HPDE6-E6E7 (cell line): ENCODE results near the gene CLIC1.
A peak's percentile ranks its signal among the peaks of the same experiment; 100 is the strongest.

Experiments used
- DNase-seq: peaks from one replicate; pipeline ENCODE4 v3.0.0; 2011; ENCODE audit warnings: missing footprints; ENCODE audit errors: extremely low spot score

The CLIC1 gene

DNA sequence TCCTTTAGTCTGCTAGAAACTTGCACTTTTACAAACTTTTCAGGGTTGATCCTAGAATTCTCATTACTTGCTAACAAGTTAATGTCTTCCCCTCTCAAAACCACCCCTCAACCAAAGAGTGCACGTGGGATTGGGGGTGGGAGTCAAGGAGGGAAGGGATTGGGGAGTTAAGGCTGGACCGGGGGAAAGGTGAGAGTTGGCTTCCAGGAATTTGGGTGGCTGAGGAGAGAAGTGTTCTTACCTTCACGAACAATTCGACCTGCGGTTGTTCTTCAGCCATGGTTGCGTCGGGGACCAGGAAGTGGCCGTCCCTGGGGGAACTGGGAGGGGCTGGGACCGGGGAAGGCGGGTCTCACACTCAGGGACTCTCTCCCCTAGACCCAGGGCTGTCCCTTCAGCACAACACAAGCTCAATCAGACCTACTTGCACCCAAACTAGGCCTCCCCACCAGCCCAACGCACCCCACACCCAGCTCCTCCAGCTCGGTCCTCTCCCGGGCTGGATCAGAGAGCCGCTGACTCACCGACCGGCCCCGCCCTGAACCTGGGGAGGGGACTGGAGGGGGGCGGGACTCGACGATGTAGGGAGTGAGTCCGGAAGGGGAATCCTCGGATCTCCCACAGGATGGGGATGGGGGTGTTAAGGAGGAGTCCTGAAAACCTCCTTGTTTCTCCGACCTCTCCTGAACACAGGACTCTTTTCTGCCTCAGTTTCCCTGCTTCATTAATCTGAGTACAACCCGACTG is at the start of gene CLIC1:
Gene CLIC1 (minus strand): TSS at position 510 of the 747 bp plus-strand sequence. CDS start 230 bp downstream, at position 280.
- DNase-seq = no peak

GRCh38 chr6:31785475-31785874 is 49.1 kb upstream of the CLIC1 start:
- DNase-seq = no peak

GRCh38 chr6:31784098-31784925 is 48.0 kb upstream of the CLIC1 start:
- no peak for DNase-seq

DNA sequence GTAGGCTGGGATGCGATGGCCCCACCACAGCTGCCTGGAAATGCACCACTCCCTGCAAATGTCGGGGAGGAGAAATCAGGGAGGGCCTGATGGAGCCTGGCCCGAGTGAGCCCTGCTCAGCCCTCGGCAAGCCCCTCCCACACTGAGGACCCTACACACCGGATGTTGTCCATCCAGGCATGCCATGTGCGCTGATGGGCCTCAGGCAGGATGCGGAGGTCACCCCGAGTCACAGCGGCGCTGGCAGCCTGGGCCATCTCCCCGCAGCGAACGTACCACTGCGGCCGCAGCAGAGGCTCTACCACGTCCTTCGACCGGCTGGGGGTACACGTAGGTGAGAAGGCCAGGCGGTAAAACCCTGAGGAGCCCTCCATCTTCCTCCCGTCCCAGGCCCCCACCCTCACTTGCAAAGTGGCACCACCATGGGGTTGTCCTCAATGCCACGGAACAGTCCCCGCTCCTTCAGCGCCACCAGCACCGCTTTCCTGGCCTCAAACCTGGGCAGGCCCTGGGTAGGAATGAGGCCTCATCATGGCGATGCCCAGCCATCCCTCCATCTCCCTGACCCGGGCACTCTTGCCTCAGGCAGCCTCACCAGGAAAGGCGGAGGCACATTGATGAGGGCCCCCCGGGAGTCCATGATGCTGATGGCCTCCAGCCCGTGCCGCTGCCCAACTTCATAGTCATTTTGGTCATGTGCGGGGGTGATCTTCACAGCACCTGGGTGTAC is 46.0 kb upstream of the CLIC1 start:
- DNase-seq = no peak

GRCh38 chr6:31781244-31782125 is 45.2 kb upstream of the CLIC1 start:
- no peak for DNase-seq

GRCh38 chr6:31780507-31781243 is 44.3 kb upstream of the CLIC1 start:
- no peak for DNase-seq

DNA sequence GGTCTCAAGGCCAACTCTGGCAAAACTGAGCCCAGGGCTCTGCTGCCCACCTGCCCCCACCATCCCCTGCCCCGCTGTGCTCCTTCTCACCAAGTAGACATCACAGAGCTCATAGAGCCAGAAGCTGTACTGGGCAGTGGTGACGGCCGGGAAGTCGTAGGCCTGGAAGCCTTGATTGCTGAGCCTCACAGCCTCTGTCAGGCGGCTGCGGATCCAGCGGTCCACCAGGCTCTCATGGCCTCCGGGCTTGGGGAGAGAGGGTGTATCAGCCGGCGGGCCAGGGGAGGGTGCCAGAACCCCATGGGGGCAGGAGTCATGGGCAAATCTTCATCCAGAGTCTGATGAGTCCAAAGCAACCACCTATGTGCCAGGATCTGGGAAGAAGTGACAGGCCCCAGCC is 43.6 kb upstream of the CLIC1 start:
- no peak for DNase-seq

- DNase-seq = no peak
Measured at GRCh38 chr6:31778999-31779885, 42.9 kb upstream of the CLIC1 start.

DNA sequence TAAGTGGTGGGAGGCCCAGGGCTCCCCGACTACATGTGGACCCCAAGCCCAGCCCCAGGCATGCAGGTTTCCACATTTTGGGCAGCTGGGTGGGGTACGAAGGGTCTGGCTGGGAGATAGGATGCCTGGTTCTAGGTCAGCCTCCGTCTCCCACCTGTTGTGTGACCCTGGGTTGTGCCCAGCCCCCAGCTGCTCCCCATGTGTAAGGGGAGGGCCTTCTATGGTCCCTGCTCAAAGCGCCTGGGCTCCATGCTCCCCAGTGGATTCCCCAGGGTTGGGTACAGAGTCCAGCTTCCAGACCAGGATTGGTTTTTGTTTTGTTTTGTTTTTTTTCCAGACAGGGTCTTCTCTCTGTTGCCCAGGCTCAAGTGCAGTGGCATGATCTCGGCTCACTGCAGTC is 41.9 kb upstream of the CLIC1 start:
- no peak for DNase-seq

DNA sequence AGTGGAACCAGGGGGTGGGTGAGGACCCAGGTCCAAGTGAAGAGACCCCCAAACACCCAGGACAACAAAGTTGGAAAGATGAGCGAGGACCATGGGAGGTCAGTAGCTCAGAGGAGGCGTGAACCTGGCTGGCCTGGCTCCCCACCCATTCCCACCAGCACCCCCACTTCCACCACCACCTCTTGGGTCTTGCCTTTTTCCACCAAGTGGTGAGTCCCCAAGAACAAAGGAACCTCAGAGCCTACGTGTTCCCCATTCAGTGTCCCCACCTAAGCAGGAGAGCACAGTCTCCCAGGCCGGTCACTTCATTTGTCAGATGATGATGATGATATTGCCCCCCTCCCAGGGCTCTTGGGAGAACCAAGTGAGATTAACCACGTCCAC is 41.3 kb upstream of the CLIC1 start:
- DNase-seq = no peak

DNA sequence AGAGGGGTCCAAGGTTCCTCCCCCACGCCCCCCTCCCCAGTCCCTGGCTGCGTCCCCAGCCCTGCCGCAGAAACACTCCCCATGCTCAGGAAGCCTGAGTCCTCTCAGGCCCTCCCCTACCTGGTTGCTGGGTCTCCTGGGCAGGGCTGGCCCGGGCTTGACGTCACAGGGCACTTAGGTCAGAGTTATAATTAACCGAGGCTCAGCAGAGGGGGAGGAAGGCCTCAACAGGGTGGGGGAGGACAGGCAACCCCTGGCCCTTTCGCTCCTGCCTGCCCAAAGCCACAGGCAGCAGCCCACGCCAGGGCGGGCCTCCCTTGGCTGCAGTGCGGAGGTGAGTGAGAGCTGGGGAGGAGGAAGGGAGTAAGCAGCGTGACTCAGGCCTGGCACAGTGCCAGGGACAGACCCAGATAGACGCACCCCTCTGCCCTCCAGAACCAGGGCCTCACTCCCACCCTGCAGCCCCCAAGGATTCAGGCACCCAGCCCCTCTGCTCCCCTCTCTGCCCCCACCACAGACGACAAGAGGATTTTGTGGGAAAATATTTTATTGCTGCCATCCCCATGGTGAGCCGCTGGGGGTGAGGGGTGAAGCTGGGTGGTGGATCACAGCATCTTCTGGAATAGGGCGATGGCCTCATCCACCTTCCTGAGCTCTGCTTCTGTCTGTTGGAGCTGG is 40.8 kb upstream of the CLIC1 start, which contains the start of gene VWA7:
Gene VWA7 (minus strand): TSS at position 340 of the 678 bp plus-strand sequence. CDS start 549 bp downstream, outside the sequence.
- peak; percentile 93 for DNase-seq

GRCh38 chr6:31776485-31776988 is 40.2 kb upstream of the CLIC1 start:
- no peak for DNase-seq

- no peak for DNase-seq
Measured at GRCh38 chr6:31775633-31776484, 39.5 kb upstream of the CLIC1 start.

- peak; percentile 37 for DNase-seq
Measured at GRCh38 chr6:31775184-31775583, 38.9 kb upstream of the CLIC1 start.

DNA sequence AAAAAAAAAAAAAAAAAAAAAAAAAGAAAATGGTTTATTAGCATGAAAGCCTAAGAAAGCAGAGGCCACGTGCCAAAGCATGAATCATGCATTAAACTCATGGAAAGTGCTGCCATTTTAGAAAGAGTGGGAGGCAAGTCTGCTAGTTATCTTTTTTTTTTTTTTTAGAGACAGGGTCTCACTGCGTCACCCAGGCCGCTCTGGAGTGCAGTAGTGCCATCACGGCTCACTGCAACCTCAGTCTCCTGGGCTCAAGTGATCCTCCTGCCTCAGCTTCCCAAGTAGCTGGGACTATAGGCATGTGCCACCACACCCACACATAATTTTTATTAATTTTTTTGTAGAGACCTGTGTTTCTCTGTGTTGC is 35.6 kb upstream of the CLIC1 start:
- no peak for DNase-seq

DNA sequence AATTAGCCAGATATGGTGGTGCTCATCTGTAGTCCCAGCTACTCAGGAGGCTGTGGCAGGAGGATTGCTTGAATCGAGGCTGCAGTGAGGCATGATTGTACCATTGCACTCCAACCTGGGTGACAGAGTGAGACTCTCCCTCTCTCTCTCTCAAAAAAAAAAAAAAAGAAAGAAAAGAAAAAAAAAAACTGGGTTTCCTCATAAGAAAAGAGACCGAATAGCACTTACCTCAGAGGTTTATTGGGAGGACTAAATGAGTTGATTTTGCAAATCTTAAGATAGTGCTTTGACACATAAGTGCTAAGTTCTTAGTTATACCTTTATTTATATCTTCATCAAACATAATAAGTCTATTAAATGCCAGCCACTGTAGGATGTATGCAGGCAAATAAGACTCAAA is 34.5 kb upstream of the CLIC1 start:
- DNase-seq = no peak

DNA sequence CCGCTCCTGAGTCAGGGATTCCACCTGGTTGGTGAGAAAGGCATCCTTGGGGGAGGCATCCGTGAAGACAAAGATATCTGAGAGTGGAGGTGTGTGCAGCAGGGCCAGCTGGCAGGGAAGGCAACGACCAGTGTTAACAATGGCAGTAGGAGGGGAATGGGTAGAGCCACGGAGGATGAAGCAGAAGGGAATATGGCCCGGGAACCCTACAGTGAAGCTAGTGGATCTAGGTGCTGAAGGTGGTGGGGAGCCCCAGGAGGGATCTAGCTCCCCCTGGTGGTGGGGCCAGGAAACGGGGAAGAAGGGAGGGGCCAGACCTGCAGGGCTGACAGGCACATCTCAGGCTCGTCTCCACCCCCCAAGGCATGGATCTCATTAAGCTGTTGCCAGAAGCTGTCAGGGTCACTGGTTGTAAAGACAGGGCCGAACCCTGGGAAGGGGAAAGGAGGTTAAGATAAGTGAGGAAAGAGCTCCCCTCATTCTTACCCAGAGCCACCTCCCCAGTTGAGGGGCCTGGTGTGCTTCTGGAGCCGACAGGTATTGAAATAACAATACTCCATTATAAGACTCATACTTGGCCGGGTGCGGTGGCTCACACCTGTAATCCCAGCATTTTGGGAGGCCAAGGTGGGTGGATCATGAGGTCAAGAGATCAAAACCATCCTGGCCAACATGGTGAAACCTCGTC is 33.5 kb upstream of the CLIC1 start:
- peak; percentile 89 for DNase-seq
